ENCODE results near the gene NEUROD2.

- no peak for TF ChIP-seq POLR2AphosphoS5 (IDR thresholded peaks at IDR 0.05; ENCODE audit: low read depth, low read length)
- TF ChIP-seq POLR2A (IDR thresholded peaks at IDR 0.05; ENCODE audit: low read depth, low read length) = no peak
- TF ChIP-seq TAF1 (IDR thresholded peaks at IDR 0.05; ENCODE audit: low read depth, low read length) = no peak
Measured at GRCh38 chr17:39625198-39625785, 17.6 kb upstream of the NEUROD2 start.
